Endodermal cell (in vitro differentiated cells): ENCODE results near the gene PRKACA. TPM values are rescaled to one million over a fixed set of nuclear protein-coding genes. Genes with fewer than 3 reads are reported as not detected.

Source experiments
- DNase-seq: peaks from one replicate; pipeline ENCODE4 v3.0.0-alpha.2; 2017
- H3K27ac ChIP-seq: 2 replicates; pipeline ENCODE4 v1.5.1; 2013; ENCODE audit warnings: mild to moderate bottlenecking, low read depth, low read length, moderate library complexity
- H3K27me3 ChIP-seq: 2 replicates; pipeline ENCODE4 v1.6.1; 2013; ENCODE audit warnings: mild to moderate bottlenecking, low read length, moderate library complexity; ENCODE audit not compliant: insufficient read depth, control insufficient read depth, poor library complexity, severe bottlenecking
- H3K36me3 ChIP-seq: 2 replicates; pipeline ENCODE4 v1.7.0; 2013; ENCODE audit warnings: mild to moderate bottlenecking, low read length, moderate library complexity; ENCODE audit not compliant: control insufficient read depth, insufficient read depth
- H3K4me1 ChIP-seq: one replicate; pipeline ENCODE4 v1.7.0; 2013; ENCODE audit warnings: low read length; ENCODE audit not compliant: control insufficient read depth, insufficient read depth
- H3K4me3 ChIP-seq: 2 replicates; pipeline ENCODE4 v1.5.1; 2013; ENCODE audit warnings: mild to moderate bottlenecking, low read length, moderate library complexity
- H3K9ac ChIP-seq: 2 replicates; pipeline ENCODE4 v1.6.1; 2013; ENCODE audit warnings: mild to moderate bottlenecking, low read length, moderate library complexity; ENCODE audit not compliant: poor library complexity, severe bottlenecking; ENCODE audit errors: extremely low read depth
- H3K9me3 ChIP-seq: 2 replicates; pipeline ENCODE4 v1.6.1; 2013; ENCODE audit warnings: mild to moderate bottlenecking, low read length, moderate library complexity; ENCODE audit not compliant: control insufficient read depth
- H3K27ac Mint-ChIP-seq: 2 replicates; pipeline ENCODE4 v1.8.0; 2020; ENCODE audit warnings: mixed read lengths
- H3K27me3 Mint-ChIP-seq: 2 replicates; pipeline ENCODE4 v1.8.0; 2021; ENCODE audit warnings: mild to moderate bottlenecking, mixed read lengths; ENCODE audit not compliant: insufficient read depth
- H3K36me3 Mint-ChIP-seq: 2 replicates; pipeline ENCODE4 v1.8.0; 2020; ENCODE audit warnings: low read depth, mixed read lengths
- H3K4me1 Mint-ChIP-seq: 2 replicates; pipeline ENCODE4 v1.8.0; 2020; ENCODE audit warnings: mixed read lengths
- H3K4me3 Mint-ChIP-seq: 2 replicates; pipeline ENCODE4 v1.8.0; 2020; ENCODE audit warnings: mild to moderate bottlenecking, moderate library complexity, mixed read lengths
- H3K9me3 Mint-ChIP-seq: 2 replicates; pipeline ENCODE4 v1.8.0; 2020; ENCODE audit warnings: mild to moderate bottlenecking, mixed read lengths
- WGBS, 2 experiments: methylation state at CpG; one replicate each; pipeline versions ENCODE4 v1.1.5 to v1.1.7; 2013; ENCODE audit warnings: missing lambda C conversion rate in 2 of 2, mixed read lengths in 1 of 2; ENCODE audit not compliant: insufficient coverage in 1 of 2, insufficient read length in 1 of 2; 5-methylcytosine and 5-hydroxymethylcytosine counted together
- total RNA-seq, 2 donors: library from RNA; stranded (reverse); fragmentation: NEBNext Ultra II Directional in 1 of 2; extraction: Animal tissue kit (Norgen Biotek cat#: 25700) in 1 of 2; gene quantifications; 2 replicates in 1 of 2; 3 replicates in 1 of 2; pipeline ENCODE4 v1.2.1, GENCODE V29; 2021
- TF ChIP-seq, protein P1 (sequence below): fragments of 200-600 bp; sonication (generic); conservative IDR thresholded peaks from 2 replicates; pipeline ENCODE4 v1.5.0; 2021; ENCODE audit warnings: antibody characterized with exemption, mild to moderate bottlenecking

The PRKACA gene
- total RNA-seq, 2 donors from 2014 or later: 62.1 to 73.8 TPM

DNA sequence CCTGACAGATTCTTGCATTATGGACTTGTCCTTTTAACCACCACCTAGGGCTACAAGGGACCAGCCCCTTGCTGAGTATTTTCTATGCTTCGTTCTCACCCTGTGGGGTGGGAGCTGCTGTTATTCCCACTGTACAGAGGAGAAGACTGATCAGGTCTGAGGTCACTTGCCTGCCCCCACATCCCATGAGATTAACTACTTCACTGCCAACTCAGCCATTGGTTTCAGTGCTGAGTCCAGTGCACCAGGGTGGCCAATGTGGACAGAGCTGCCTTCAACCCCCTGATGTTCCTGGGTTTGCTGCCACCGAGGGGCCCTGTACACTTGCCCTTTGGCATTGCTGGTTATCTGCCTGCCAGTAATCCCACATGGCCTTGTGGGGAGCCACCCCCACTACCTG, 6.9 kb downstream of the PRKACA start:
- Mint-ChIP-seq H3K27ac (no peak overlapping the region), H3K27me3 (no peaks in the 10 kb centered on the region), H3K4me1 (peaks cover 6% of the 10 kb centered on the region), H3K9me3 (no peaks in the 10 kb centered on the region), H3K4me3 (no peak overlapping the region), H3K36me3 (peaks cover 7% of the 10 kb centered on the region)
- Histone ChIP-seq H3K4me1 (peaks cover 8% of the 10 kb centered on the region), H3K27me3 (no peaks in the 10 kb centered on the region), H3K4me3 (no peak overlapping the region), H3K9ac (no peak overlapping the region), H3K9me3 (no peaks in the 10 kb centered on the region), H3K36me3 (peaks cover 5% of the 10 kb centered on the region), H3K27ac (no peak overlapping the region)
- no peak for DNase-seq
- WGBS, 2 experiments: 89% methylated on average over 2 of the region's 2 CpGs; no CpG with 5 or more reads in 1 of the 2 experiments
- TF ChIP-seq, protein P1, sequence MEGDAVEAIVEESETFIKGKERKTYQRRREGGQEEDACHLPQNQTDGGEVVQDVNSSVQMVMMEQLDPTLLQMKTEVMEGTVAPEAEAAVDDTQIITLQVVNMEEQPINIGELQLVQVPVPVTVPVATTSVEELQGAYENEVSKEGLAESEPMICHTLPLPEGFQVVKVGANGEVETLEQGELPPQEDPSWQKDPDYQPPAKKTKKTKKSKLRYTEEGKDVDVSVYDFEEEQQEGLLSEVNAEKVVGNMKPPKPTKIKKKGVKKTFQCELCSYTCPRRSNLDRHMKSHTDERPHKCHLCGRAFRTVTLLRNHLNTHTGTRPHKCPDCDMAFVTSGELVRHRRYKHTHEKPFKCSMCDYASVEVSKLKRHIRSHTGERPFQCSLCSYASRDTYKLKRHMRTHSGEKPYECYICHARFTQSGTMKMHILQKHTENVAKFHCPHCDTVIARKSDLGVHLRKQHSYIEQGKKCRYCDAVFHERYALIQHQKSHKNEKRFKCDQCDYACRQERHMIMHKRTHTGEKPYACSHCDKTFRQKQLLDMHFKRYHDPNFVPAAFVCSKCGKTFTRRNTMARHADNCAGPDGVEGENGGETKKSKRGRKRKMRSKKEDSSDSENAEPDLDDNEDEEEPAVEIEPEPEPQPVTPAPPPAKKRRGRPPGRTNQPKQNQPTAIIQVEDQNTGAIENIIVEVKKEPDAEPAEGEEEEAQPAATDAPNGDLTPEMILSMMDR: no peak

- 94 to 95% methylated on average over 17 to 23 of the region's 23 CpGs for WGBS, 2 experiments
- Histone ChIP-seq H3K9ac (no peak overlapping the region), H3K27ac (no peak overlapping the region), H3K4me3 (no peak overlapping the region), H3K36me3 (peaks cover 14% of the 10 kb centered on the region), H3K4me1 (peaks cover 1% of the 10 kb centered on the region), H3K27me3 (no peaks in the 10 kb centered on the region), H3K9me3 (no peaks in the 10 kb centered on the region)
- H3K36me3 Mint-ChIP-seq: peaks cover 20% of the 10 kb centered on the region
- H3K27me3 Mint-ChIP-seq: no peaks in the 10 kb centered on the region
- DNase-seq: no peak
- H3K4me3 Mint-ChIP-seq: no peak overlapping the region
- no peaks in the 10 kb centered on the region for H3K9me3 Mint-ChIP-seq
- H3K27ac Mint-ChIP-seq: no peak overlapping the region
- TF ChIP-seq, protein P1: no peak
- peaks cover 5% of the 10 kb centered on the region for H3K4me1 Mint-ChIP-seq
Observed at GRCh38 chr19:14107581-14108461, 9.7 kb downstream of the PRKACA start.

DNA sequence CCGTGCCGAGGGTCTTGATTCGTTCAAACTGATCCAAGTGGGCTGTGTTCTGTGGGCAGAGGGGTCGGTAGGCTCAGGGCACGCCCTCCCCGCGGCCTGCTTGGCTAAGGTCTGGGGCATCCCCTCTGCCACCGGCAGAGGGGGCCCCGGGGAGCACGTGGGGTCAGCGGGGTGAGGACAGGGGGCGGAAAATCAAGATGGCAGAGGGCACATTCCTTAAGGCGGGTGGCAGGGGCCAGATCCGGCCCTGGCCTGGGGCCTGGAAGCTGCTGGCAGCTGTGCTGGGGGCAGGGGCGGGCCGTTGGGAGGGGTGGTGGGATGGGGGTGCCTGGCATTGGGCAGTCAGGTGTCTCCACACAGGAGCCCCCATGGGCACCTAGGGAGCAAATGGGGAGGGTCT, 10.7 kb downstream of the PRKACA start:
- DNase-seq: no peak
- peaks cover 25% of the 10 kb centered on the region for H3K36me3 Mint-ChIP-seq
- 95 to 100% methylated on average over 3 to 16 of the region's 16 CpGs for WGBS, 2 experiments
- H3K27me3 Mint-ChIP-seq: no peaks in the 10 kb centered on the region
- no peaks in the 10 kb centered on the region for H3K9me3 ChIP-seq
- TF ChIP-seq, protein P1: no peak
- H3K27ac ChIP-seq: no peak overlapping the region
- no peaks in the 10 kb centered on the region for H3K27me3 ChIP-seq
- H3K4me3 Mint-ChIP-seq: no peak overlapping the region
- H3K27ac Mint-ChIP-seq: no peak overlapping the region
- H3K4me1 Mint-ChIP-seq: no peaks in the 10 kb centered on the region
- H3K9ac ChIP-seq: no peak overlapping the region
- peaks cover 17% of the 10 kb centered on the region for H3K36me3 ChIP-seq
- no peaks in the 10 kb centered on the region for H3K9me3 Mint-ChIP-seq
- no peaks in the 10 kb centered on the region for H3K4me1 ChIP-seq
- no peak overlapping the region for H3K4me3 ChIP-seq
